ENCODE measurements around the gene EOLA2. TPM values are rescaled to one million over a fixed set of nuclear protein-coding genes. Genes with fewer than 3 reads are reported as not detected.

Gene EOLA2
- total RNA-seq (10 to 100 TPM; 19.0 to 28.2 (median 23.9) TPM), polyA plus RNA-seq (10 to 100 TPM; 16.4 to 39.2 TPM)
- long read RNA-seq, donor 1, transcript CXorf40B-203 (5 exons, 1,653 nt): major isoform, 9 of 24 reads
- long read RNA-seq, donor 1, partial matches to known transcripts: 1 of 24 reads
- long read RNA-seq, donor 1, other reads (novel, unspliced or antisense): 8 of 24 reads
- long read RNA-seq, donor 2, transcript CXorf40B-203 (5 exons, 1,653 nt): major isoform, 6 of 16 reads
- long read RNA-seq, donor 2, partial matches to known transcripts: 2 of 16 reads
- long read RNA-seq, donor 2, other reads (novel, unspliced or antisense): 6 of 16 reads
- long read RNA-seq, donor 3, transcript CXorf40B-203 (5 exons, 1,653 nt): major isoform, 13 of 29 reads
- long read RNA-seq, donor 3, transcript CXorf40B-205 (6 exons, 1,440 nt): minor isoform, 5 of 29 reads
- long read RNA-seq, donor 3, partial matches to known transcripts: 0 of 29 reads
- long read RNA-seq, donor 3, other reads (novel, unspliced or antisense): 9 of 29 reads

- H3K4me1 ChIP-seq: peaks cover 0 to 8% (median 4%) of the 10 kb centered on the region in 9 donors
- ATAC-seq: peak; percentile 59 to 76 (median 69)
- peak; percentile 12 to 75 (median 66) for TF ChIP-seq CTCF (IDR thresholded peaks at IDR 0.05)
- 0 to 1% methylated on average over 28 to 38 of the region's 39 CpGs for WGBS, 2 donors
- no peaks in the 10 kb centered on the region for H3K9me3 ChIP-seq
- no peaks in the 10 kb centered on the region for H3K36me3 ChIP-seq
- intact Hi-C loops (cut with DNase I): no loop called here
- peak within 1 kb of the TSS; percentile 78 to 98 (median 90) for H3K27ac ChIP-seq
- no peaks in the 10 kb centered on the region for H3K27me3 ChIP-seq
- H3K4me3 ChIP-seq: peak within 1 kb of the TSS; percentile 44 to 85 (median 76)
- DNase-seq: peak; percentile 92 to 94
Observed at GRCh38 chrX:149938427-149938880, at the start of gene EOLA2. EOLA2 (minus strand) TSS chrX:149938491; CDS start chrX:149933874, 4,617 bp downstream.

GRCh38 chrX:149987613-149988012 lies 49.3 kb upstream of the EOLA2 start:
- ATAC-seq (no peak), DNase-seq (no peak)
- H3K36me3 ChIP-seq: no peaks in the 10 kb centered on the region
- peaks cover 0 to 6% (median 0%) of the 10 kb centered on the region in 9 donors for H3K4me1 ChIP-seq
- H3K4me3 ChIP-seq: no peak overlapping the region
- H3K9me3 ChIP-seq: no peaks in the 10 kb centered on the region
- no peak for TF ChIP-seq CTCF (IDR thresholded peaks at IDR 0.05)
- intact Hi-C loops (cut with DNase I): loop anchor here in 1 of 10 donors (10.0 kb wide), 1 partner anchor 487 kb away; no protein-coding TSS in a partner anchor
- no peaks in the 10 kb centered on the region for H3K27me3 ChIP-seq
- H3K27ac ChIP-seq: no peak overlapping the region

DNA sequence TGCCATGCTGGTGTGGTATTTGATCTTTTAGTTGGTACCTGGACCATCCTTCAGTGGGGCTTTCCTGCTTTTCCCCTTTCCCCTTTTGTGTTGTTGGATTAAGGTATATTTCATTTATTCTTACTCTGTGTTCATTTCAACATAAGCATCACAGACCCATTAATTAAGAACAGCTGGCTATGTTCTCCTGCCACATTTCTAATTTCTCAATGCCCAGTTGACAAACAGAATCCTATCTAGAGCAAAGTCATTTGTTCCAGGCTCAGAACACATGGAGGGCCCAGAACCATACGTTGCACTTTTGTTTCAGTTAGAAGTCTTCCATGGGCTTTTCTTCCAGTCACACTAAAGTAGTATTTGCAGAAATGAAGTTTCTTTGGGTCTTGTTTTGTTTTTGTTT lies 46.1 kb upstream of the EOLA2 start:
- Histone ChIP-seq H3K27ac (no peak overlapping the region), H3K36me3 (no peaks in the 10 kb centered on the region), H3K27me3 (no peaks in the 10 kb centered on the region), H3K4me3 (no peak overlapping the region), H3K4me1 (peaks cover 0 to 14% (median 0%) of the 10 kb centered on the region in 9 donors), H3K9me3 (no peaks in the 10 kb centered on the region)
- DNase-seq (no peak), ATAC-seq (no peak)
- WGBS, 2 donors: 84 to 89% methylated on average over 1 of the region's 1 CpG
- TF ChIP-seq CTCF (IDR thresholded peaks at IDR 0.05): no peak
- intact Hi-C loops (cut with DNase I): loop anchor here in 1 of 10 donors (10.0 kb wide), 1 partner anchor 490 kb away; no protein-coding TSS in a partner anchor

- ATAC-seq: peak in 1 of 8 donors; percentile 65
Observed at GRCh38 chrX:149982310-149982709, 44.0 kb upstream of the EOLA2 start.

More at GRCh38 chrX:149982310-149982709, 44.0 kb upstream of the EOLA2 start:
- 47 to 52% methylated on average over 3 of the region's 3 CpGs for WGBS, 2 donors
- intact Hi-C loops (cut with DNase I): loop anchor here in 1 of 10 donors (10.0 kb wide), 1 partner anchor 492 kb away; no protein-coding TSS in a partner anchor
- Histone ChIP-seq H3K36me3 (no peaks in the 10 kb centered on the region), H3K4me3 (no peak overlapping the region), H3K4me1 (peaks cover 0 to 14% (median 0%) of the 10 kb centered on the region in 9 donors), H3K27me3 (no peaks in the 10 kb centered on the region), H3K27ac (no peak overlapping the region), H3K9me3 (no peaks in the 10 kb centered on the region)
- no peak for DNase-seq
- TF ChIP-seq CTCF (IDR thresholded peaks at IDR 0.05): no peak
